A549 (cell line): ENCODE measurements around the gene CBX4. TPM values are rescaled to one million over a fixed set of nuclear protein-coding genes. Genes with fewer than 3 reads are reported as not detected.
A peak's percentile ranks its signal among the peaks of the same experiment; 100 is the strongest.

Experiments used
- ATAC-seq, 2 experiments: fragments of 200-7000 bp in 1 of 2; fragments of >200 bp in 1 of 2; cut with Nextera tagmentation in 1 of 2; cut with Tn5 transposase in 1 of 2; 3 replicates each; pipeline versions ENCODE4 v1.8.0 to v1.9.1; 2018 to 2020; ENCODE audit warnings: mild to moderate bottlenecking in 1 of 2, moderate library complexity in 1 of 2
- CTCF ChIA-PET: fragments of 300-600 bp; sonication (Branson Sonifier 250); formaldehyde crosslinking; extraction: SDS; loops from one replicate; lab custom pipeline; 2021; ENCODE audit warnings: antibody characterized with exemption, inconsistent platforms; lab: Yijun Ruan, JAX
- POLR2A ChIA-PET: fragments of 350-600 bp; formaldehyde crosslinking; extraction: SDS; loops from one replicate; lab custom pipeline; 2021; ENCODE audit warnings: antibody characterized with exemption, inconsistent platforms; lab: Yijun Ruan, JAX
- DNase-seq, 2 experiments: peaks; one replicate each; pipeline versions ENCODE4 v3.0.0 to v3.0.0-alpha.2; 2011 to 2016; ENCODE audit warnings: low read depth in 1 of 2, low spot score in 1 of 2
- FAIRE-seq: peaks from 2 replicates; lab custom pipeline; 2011; peaks lifted over from hg19 to GRCh38; lab: Jason Lieb, UNC
- H3K27ac ChIP-seq, 2 experiments: fragments of >200 bp; sonication (Bioruptor Twin); formaldehyde crosslinking; 3 replicates each; pipeline ENCODE4 v1.5.1; 2016 to 2017
- H3K4me1 ChIP-seq: fragments of >200 bp; sonication (Bioruptor Twin); formaldehyde crosslinking; 3 replicates; pipeline ENCODE4 v1.6.1; 2016
- H3K4me2 ChIP-seq: fragments of >200 bp; sonication (Bioruptor Twin); formaldehyde crosslinking; 3 replicates; pipeline ENCODE4 v1.6.1; 2016
- H3K4me3 ChIP-seq: fragments of >200 bp; sonication (Bioruptor Twin); formaldehyde crosslinking; 3 replicates; pipeline ENCODE4 v1.5.1; 2016
- H3K9me3 ChIP-seq: fragments of >200 bp; sonication (Bioruptor Twin); formaldehyde crosslinking; 3 replicates; pipeline ENCODE4 v1.6.1; 2016
- CEBPB ChIP-seq, 2 experiments: fragments of >200 bp in 1 of 2; sonication (Bioruptor Twin) in 1 of 2; formaldehyde crosslinking in 1 of 2; IDR thresholded peaks; 2 replicates each; pipeline ENCODE4 v1.6.1; 2012 to 2016
- EP300 ChIP-seq, 2 experiments: fragments of >200 bp; sonication (Bioruptor Twin); formaldehyde crosslinking; IDR thresholded peaks; 2 replicates in 1 of 2; 3 replicates in 1 of 2; pipeline ENCODE4 v1.6.1; 2016 to 2017
- FOXS1 ChIP-seq: fragments of 250-450 bp; sonication (Bioruptor Pico); IDR thresholded peaks from 2 replicates; pipeline ENCODE4 v1.5.0; 2020; ENCODE audit warnings: mild to moderate bottlenecking, moderate library complexity
- HDAC2 ChIP-seq: fragments of 200-600 bp; sonication (generic); IDR thresholded peaks from 2 replicates; pipeline ENCODE4 v1.6.1; 2016
- HEYL ChIP-seq: fragments of 250-450 bp; sonication (Bioruptor Pico); IDR thresholded peaks from 2 replicates; pipeline ENCODE4 v1.8.0; 2021; ENCODE audit warnings: mild to moderate bottlenecking, moderate library complexity
- JUN ChIP-seq, 2 experiments: fragments of >200 bp; sonication (Bioruptor Twin); formaldehyde crosslinking; IDR thresholded peaks; 2 replicates in 1 of 2; 3 replicates in 1 of 2; pipeline ENCODE4 v1.6.1; 2016 to 2017
- JUNB ChIP-seq: fragments of >200 bp; sonication (Bioruptor Twin); formaldehyde crosslinking; IDR thresholded peaks from 2 replicates; pipeline ENCODE4 v1.6.1; 2016
- MYC ChIP-seq: IDR thresholded peaks from 2 replicates; pipeline ENCODE4 v1.6.1; 2012; ENCODE audit warnings: mild to moderate bottlenecking, inconsistent platforms, low read length, improper control_type of control experiment, borderline replicate concordance
- RAD21 ChIP-seq, 2 experiments: fragments of >200 bp in 1 of 2; sonication (Bioruptor Twin) in 1 of 2; formaldehyde crosslinking in 1 of 2; IDR thresholded peaks in 1 of 2; conservative IDR thresholded peaks in 1 of 2; 2 replicates in 1 of 2; 3 replicates in 1 of 2; pipeline ENCODE4 v1.6.1; 2012 to 2018; ENCODE audit warnings: inconsistent platforms in 1 of 2
- TFCP2L1 ChIP-seq: fragments of 250-450 bp; sonication (Bioruptor Pico); IDR thresholded peaks from 2 replicates; pipeline ENCODE4 v1.5.0; 2021; ENCODE audit warnings: mild to moderate bottlenecking
- ZC3H11A ChIP-seq: fragments of 450-650 bp; IDR thresholded peaks from 2 replicates; pipeline ENCODE4 v1.6.1; 2014; ENCODE audit warnings: antibody characterized with exemption, mild to moderate bottlenecking
- ZNF302 ChIP-seq: fragments of 250-450 bp; sonication (Bioruptor Pico); IDR thresholded peaks from 2 replicates; pipeline ENCODE4 v1.9.0; 2021; ENCODE audit warnings: inconsistent platforms, mild to moderate bottlenecking, moderate library complexity
- WGBS: methylation state at CpG from one replicate; pipeline ENCODE4 v1.1.6; 2017; ENCODE audit errors: missing lambda C conversion rate; 5-methylcytosine and 5-hydroxymethylcytosine counted together
- polyA plus RNA-seq, 4 experiments: library from polyadenylated mRNA; depleted of rRNA in 3 of 4; stranded (reverse); fragments of >200 nt; fragmentation: RNase III in 1 of 4; extraction: RNeasy Plus Mini Kit Qiagen cat#74134 plus additional on column Dnase treatment in 1 of 4; gene quantifications; 2 replicates in 3 of 4; 3 replicates in 1 of 4; pipeline ENCODE4 v1.2.3, GENCODE V29; 2011 to 2017
- TF ChIP-seq, protein P1 (sequence below): IDR thresholded peaks from 2 replicates; pipeline ENCODE4 v1.6.1; 2012
- TF ChIP-seq, protein P2 (sequence below): IDR thresholded peaks from 2 replicates; pipeline ENCODE4 v1.6.1; 2012
- TF ChIP-seq, protein P3 (sequence below): fragments of >200 bp; sonication (Bioruptor Twin); formaldehyde crosslinking; IDR thresholded peaks from 2 replicates; pipeline ENCODE4 v1.6.1; 2016

CBX4 gene
- polyA plus RNA-seq, 2 of the 4 experiments (the other 2 are of a cell fraction): 31.0 to 34.1 TPM

DNA sequence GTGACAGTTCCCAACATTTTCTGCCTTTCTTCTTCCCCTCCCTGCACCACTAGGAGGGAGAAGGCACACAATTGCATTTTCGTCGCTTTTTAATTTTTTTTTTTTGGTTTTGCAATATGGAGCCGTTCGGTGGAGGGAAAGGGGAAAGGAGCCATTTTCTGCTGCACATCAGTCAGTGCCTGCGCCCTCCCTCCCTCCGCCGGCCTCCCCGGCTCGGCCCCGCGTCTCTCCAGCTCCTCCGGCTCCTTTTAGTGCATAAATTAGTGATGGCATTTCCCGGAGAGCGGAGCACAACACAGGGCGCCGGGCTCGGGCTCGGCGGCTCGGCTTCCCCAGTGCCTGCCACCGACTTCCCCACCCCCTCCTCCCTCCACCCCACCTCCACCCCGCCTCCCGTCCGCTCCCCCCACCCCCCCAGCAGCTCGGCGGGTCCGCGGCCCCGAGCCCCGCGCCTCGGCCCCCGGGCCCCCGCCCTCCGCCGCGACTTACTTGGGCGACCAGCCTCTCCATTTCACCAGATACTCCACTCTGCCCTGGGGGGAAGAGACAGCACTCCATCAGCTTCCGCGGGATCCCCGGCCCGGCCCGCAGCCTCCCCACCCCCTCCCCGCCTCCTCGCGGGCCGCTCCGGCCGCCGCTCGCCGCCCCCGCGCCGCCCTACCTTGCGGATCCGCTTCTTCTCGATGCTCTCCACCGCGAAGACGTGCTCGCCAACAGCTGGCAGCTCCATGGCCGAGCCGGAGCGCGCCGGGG lies 542 bp downstream of the CBX4 start:
- DNase-seq (peak; percentile 39 to 70), ATAC-seq (peak; percentile 15 to 24), FAIRE-seq (no peak)
- Histone ChIP-seq H3K4me3 (peak overlapping the region; percentile 82), H3K9me3 (no peaks in the 10 kb centered on the region), H3K27ac (peak overlapping the region; percentile 95 to 98), H3K4me2 (peak overlapping the region; percentile 100), H3K4me1 (peaks cover 53% of the 10 kb centered on the region)
- WGBS: 1% methylated on average over 20 of the region's 67 CpGs
- TF ChIP-seq, protein P1, sequence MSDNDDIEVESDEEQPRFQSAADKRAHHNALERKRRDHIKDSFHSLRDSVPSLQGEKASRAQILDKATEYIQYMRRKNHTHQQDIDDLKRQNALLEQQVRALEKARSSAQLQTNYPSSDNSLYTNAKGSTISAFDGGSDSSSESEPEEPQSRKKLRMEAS: 0 out of 2 replicates have a peak, but pooled peaks have one; percentile 8
- peak; percentile 43 to 70; a peak in 2 of 4 replicates for TF ChIP-seq CEBPB (IDR thresholded peaks at IDR 0.05)
- peak in 1 of 2 experiments; percentile 9; a peak in 1 of 5 replicates for TF ChIP-seq JUN (IDR thresholded peaks at IDR 0.05)
- no peak for TF ChIP-seq JUNB
- CTCF ChIA-PET: interaction anchor here (0.6 to 15.4 kb wide), 37 partner anchors 11 to 953 kb away, joined by 3 to 238 read pairs (median 10); partner anchors contain the start of gene CBX8
- POLR2A ChIA-PET: interaction anchor here (0.6 to 3.6 kb wide), 36 partner anchors 8 to 448 kb away, joined by 3 to 84 read pairs (median 6); partner anchors contain the start of gene CBX8

DNA sequence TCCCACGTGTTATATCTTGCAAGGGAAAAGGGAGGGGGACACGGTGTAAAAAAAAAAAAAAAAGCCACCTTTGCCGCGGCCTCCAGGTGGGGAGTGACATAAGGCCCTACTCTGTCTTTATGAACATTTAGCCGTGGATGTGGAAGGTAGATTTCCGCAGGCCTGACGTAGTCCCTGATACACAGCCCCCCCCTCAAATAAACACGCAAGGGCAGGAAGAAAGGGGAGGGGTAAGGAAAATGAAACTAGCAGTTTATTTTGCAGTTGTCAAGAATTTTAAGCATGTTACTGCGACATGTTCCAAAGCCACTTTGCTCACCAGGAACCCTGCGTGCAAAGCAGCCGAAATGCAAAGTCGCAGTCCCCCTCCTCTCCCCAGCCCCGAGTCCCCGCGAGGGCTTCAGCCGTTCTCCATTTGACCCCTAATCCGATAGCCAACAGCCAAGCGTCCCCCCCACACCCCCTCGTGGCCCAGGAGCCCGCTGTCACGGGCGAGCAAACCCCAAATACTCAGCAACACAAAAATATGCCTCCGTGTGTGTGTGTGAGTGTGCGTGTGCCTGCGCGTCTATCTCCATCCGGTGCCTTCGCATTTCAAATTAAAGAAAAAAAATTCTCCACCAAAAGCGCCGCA lies 1.2 kb downstream of the CBX4 start:
- DNase-seq: no peak
- CTCF ChIA-PET: interaction anchor here (1.1 to 35.2 kb wide), 16 partner anchors 7 to 155 kb away, joined by 3 to 1281 read pairs (median 27); partner anchors contain the start of gene CBX8
- ATAC-seq: no peak
- no peak for FAIRE-seq
- 2% methylated on average over 30 of the region's 30 CpGs for WGBS
- TF ChIP-seq, protein P1: peak; percentile 37; the same call in 1 of the 2 replicates
- TF ChIP-seq JUN (IDR thresholded peaks at IDR 0.05): no peak
- TF ChIP-seq FOXS1 (CRISPR knock-in tag): no peak
- Histone ChIP-seq H3K27ac (peak overlapping the region; percentile 95 to 98), H3K4me1 (peaks cover 55% of the 10 kb centered on the region), H3K9me3 (no peaks in the 10 kb centered on the region), H3K4me2 (peak overlapping the region; percentile 100), H3K4me3 (peak overlapping the region; percentile 82)
- POLR2A ChIA-PET: interaction anchor here (0.7 to 3.6 kb wide), 19 partner anchors 8 to 155 kb away, joined by 3 to 84 read pairs (median 9); no protein-coding TSS in a partner anchor

DNA sequence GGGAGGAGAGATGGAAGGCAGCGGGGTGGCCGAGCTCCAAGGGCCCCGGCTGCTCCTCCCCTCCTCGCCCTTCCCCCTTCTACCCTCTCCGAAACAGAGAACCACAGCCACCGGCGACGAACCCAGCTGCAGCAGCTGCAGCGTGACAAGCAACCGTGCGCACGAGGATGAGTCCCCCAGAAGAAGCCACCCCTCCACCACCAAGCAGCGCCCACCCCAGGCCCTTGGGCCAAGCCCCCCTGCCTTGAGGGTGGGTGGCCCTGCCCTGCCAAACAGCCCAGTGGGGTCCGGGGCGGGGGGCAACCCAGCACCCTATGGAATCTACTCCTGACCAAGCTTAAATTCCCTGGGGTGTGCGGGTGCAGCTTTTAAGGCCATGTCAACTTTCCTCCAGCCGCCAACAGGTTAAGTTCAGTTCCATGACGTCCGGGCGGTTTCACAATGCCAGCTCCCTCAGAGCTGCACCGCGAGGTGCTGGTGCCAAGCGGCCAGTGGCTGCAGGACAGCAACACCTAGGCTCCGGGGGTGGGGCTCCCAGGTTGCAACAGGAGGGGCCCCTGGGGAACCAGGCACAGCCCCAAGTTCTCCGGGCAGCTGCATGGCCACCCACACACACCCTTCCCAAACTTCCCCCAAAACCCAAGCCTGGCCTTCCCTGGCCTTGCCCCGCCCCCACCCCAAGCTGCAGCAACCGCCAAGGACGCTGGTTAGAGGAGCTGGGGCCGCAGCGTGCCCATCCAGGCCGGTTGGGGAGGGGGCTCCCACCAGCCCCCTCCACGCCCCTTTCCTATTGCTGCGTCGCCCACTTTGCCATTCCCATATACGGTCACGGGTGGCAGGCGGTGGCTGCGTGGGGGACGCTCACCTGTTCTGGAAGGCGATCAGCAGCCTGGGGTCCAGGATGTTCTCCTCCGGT lies 2.0 kb downstream of the CBX4 start:
- Histone ChIP-seq H3K4me1 (peaks cover 63% of the 10 kb centered on the region), H3K27ac (peak overlapping the region; percentile 95 to 98), H3K4me2 (peak overlapping the region; percentile 100), H3K9me3 (no peaks in the 10 kb centered on the region), H3K4me3 (peak overlapping the region; percentile 82)
- 7% methylated on average over 32 of the region's 41 CpGs for WGBS
- DNase-seq (peak; percentile 80 to 94), FAIRE-seq (no peak), ATAC-seq (peak; percentile 22 to 59)
- ChIA-PET CTCF (interaction anchor here (0.8 to 35.2 kb wide), 15 partner anchors 8 to 248 kb away, joined by 3 to 1281 read pairs (median 7); partner anchors contain the start of gene CBX8), POLR2A (interaction anchor here (0.6 to 3.4 kb wide), 10 partner anchors 13 to 155 kb away, joined by 3 to 60 read pairs (median 8); partner anchors contain the start of gene CBX8)
- TF ChIP-seq JUN (IDR thresholded peaks at IDR 0.05): peak in 1 of 2 experiments; percentile 45; a peak in 2 of 5 replicates
- peak; percentile 36; the same call in 1 of the 2 replicates for TF ChIP-seq MYC
- TF ChIP-seq, protein P2, sequence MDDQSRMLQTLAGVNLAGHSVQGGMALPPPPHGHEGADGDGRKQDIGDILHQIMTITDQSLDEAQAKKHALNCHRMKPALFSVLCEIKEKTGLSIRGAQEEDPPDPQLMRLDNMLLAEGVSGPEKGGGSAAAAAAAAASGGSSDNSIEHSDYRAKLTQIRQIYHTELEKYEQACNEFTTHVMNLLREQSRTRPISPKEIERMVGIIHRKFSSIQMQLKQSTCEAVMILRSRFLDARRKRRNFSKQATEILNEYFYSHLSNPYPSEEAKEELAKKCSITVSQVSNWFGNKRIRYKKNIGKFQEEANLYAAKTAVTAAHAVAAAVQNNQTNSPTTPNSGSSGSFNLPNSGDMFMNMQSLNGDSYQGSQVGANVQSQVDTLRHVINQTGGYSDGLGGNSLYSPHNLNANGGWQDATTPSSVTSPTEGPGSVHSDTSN: 0 out of 2 replicates have a peak, but pooled peaks have one; percentile 32
- peak; percentile 44; the same call in 1 of the 2 replicates for TF ChIP-seq TFCP2L1 (CRISPR knock-in tag)
- peak in 1 of 2 experiments; percentile 25; a peak in 1 of 5 replicates for TF ChIP-seq RAD21 (conservative IDR thresholded peaks at IDR 0.05 in 1 of 2, IDR thresholded peaks at IDR 0.05 in 1 of 2)
- no peak for TF ChIP-seq HEYL (CRISPR knock-in tag)
- no peak for TF ChIP-seq ZC3H11A
- TF ChIP-seq, protein P3, sequence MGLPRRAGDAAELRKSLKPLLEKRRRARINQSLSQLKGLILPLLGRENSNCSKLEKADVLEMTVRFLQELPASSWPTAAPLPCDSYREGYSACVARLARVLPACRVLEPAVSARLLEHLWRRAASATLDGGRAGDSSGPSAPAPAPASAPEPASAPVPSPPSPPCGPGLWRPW: 0 out of 2 replicates have a peak, but pooled peaks have one; percentile 9
- 0 out of 5 replicates have a peak, but pooled peaks of 1 of the 2 experiments have one; percentile 18 for TF ChIP-seq EP300 (IDR thresholded peaks at IDR 0.05)
- TF ChIP-seq, protein P1: peak; percentile 60; the same call in 1 of the 2 replicates
- TF ChIP-seq HDAC2: 0 out of 2 replicates have a peak, but pooled peaks have one; percentile 19
- no peak for TF ChIP-seq ZNF302 (CRISPR knock-in tag)
- TF ChIP-seq CEBPB (IDR thresholded peaks at IDR 0.05): peak; percentile 90 to 98
